Measurements from ENCODE around the gene ZNF514. TPM values are rescaled to one million over a fixed set of nuclear protein-coding genes. Genes with fewer than 3 reads are reported as not detected.
"Not testable (repeated sequence)": the region's sequence is repeated elsewhere in the genome, so short reads cannot be mapped to it uniquely, and the experiment has no call there.

The ZNF514 gene
- total and polyA plus RNA-seq, 4 donors: 5.0 to 38.4 (median 12.9) TPM

DNA sequence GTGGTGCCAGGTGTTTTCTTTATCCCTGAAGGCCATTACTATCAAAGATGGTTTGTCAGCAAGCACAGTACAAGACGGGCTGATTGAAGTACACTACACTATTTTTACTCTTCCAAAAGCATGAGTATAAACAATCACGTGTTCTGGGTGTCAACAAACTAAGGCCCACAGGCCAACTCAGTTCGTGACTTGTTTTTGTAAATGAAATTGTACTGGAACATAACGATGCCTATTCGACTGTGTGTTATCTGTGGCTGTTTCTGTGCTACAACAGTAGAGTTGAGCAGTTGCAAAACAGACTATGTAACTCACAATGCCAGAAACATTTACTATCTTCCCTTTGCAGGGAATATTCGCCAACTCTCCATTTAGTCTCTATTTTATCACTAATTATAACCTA, 50.4 kb downstream of the ZNF514 start:
- ATAC-seq (ENCODE audit: insufficient read depth, low FRiP score) (no peak), DNase-seq (no peak)
- WGBS, 2 donors: 82 to 91% methylated on average over 6 of the region's 6 CpGs
- no peak for TF ChIP-seq CTCF (IDR thresholded peaks at IDR 0.05; ENCODE audit: control extremely low read depth, extremely low read depth)
- H3K9ac ChIP-seq (ENCODE audit: insufficient read depth in 1 of 2, low read length in 2 of 2): no peak overlapping the region
- H3K27ac ChIP-seq (ENCODE audit: low read depth in 1 of 2, low read length in 1 of 2): no peak overlapping the region
- H3K4me3 ChIP-seq: no peak overlapping the region
- peaks cover 27 to 46% (median 37%) of the 10 kb centered on the region in 4 donors for H3K36me3 ChIP-seq (ENCODE audit: control insufficient read depth in 4 of 4, insufficient read depth in 4 of 4, low read length in 4 of 4)
- no peaks in the 10 kb centered on the region for H3K9me3 ChIP-seq (ENCODE audit: control insufficient read depth in 4 of 4, insufficient read depth in 3 of 4, low read length in 3 of 4)
- no peaks in the 10 kb centered on the region for H3K4me1 ChIP-seq (ENCODE audit: control insufficient read depth in 5 of 5, insufficient read depth in 5 of 5, low read length in 5 of 5)
- H3K27me3 ChIP-seq (ENCODE audit: control insufficient read depth in 3 of 3, insufficient read depth in 3 of 3, low read length in 2 of 3): no peaks in the 10 kb centered on the region

DNA sequence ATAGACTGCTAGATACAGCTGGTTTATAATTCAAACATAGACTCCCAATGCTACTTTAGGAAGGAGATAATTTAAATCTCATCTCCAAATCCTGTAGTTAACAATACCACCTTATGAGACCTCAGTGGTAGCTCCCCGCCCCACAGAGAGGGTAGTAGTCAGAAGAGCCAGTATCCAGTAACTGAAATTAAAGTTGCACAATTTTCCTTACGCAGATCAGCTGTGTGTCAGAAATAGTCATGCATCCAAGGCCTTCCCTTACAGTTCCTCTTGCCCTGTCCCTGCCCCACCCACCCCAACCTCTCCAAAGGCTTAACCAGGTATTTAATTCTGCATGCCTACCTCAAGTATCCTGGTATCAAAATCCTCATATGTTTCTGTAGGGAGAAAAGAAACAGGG, 53.6 kb downstream of the ZNF514 start:
- H3K4me1 ChIP-seq (ENCODE audit: control insufficient read depth in 5 of 5, insufficient read depth in 5 of 5, low read length in 5 of 5): no peaks in the 10 kb centered on the region
- no peak overlapping the region for H3K9ac ChIP-seq (ENCODE audit: insufficient read depth in 1 of 2, low read length in 2 of 2)
- H3K36me3 ChIP-seq (ENCODE audit: control insufficient read depth in 4 of 4, insufficient read depth in 4 of 4, low read length in 4 of 4): peaks cover 28 to 58% (median 42%) of the 10 kb centered on the region in 4 donors
- no peak for TF ChIP-seq CTCF (IDR thresholded peaks at IDR 0.05; ENCODE audit: control extremely low read depth, extremely low read depth)
- no peak overlapping the region for H3K27ac ChIP-seq (ENCODE audit: low read depth in 1 of 2, low read length in 1 of 2)
- ATAC-seq (ENCODE audit: insufficient read depth, low FRiP score) (no peak), DNase-seq (no peak)
- no peak overlapping the region for H3K4me3 ChIP-seq
- H3K27me3 ChIP-seq (ENCODE audit: control insufficient read depth in 3 of 3, insufficient read depth in 3 of 3, low read length in 2 of 3): no peaks in the 10 kb centered on the region
- no peaks in the 10 kb centered on the region for H3K9me3 ChIP-seq (ENCODE audit: control insufficient read depth in 4 of 4, insufficient read depth in 3 of 4, low read length in 3 of 4)
- 50 to 76% methylated on average over 2 of the region's 2 CpGs for WGBS, 2 donors

GRCh38 chr2:95104606-95105005, 55.0 kb downstream of the ZNF514 start:
- Histone ChIP-seq H3K36me3 (ENCODE audit: control insufficient read depth in 4 of 4, insufficient read depth in 4 of 4, low read length in 4 of 4) (peaks cover 35 to 62% (median 41%) of the 10 kb centered on the region in 4 donors), H3K27me3 (ENCODE audit: control insufficient read depth in 3 of 3, insufficient read depth in 3 of 3, low read length in 2 of 3) (no peaks in the 10 kb centered on the region), H3K4me3 (no peak overlapping the region), H3K9ac (ENCODE audit: insufficient read depth in 1 of 2, low read length in 2 of 2) (no peak overlapping the region), H3K9me3 (ENCODE audit: control insufficient read depth in 4 of 4, insufficient read depth in 3 of 4, low read length in 3 of 4) (no peaks in the 10 kb centered on the region), H3K4me1 (ENCODE audit: control insufficient read depth in 5 of 5, insufficient read depth in 5 of 5, low read length in 5 of 5) (no peaks in the 10 kb centered on the region), H3K27ac (ENCODE audit: low read depth in 1 of 2, low read length in 1 of 2) (no peak overlapping the region)
- DNase-seq: no peak
- no peak for ATAC-seq (ENCODE audit: insufficient read depth, low FRiP score)
- WGBS, 2 donors: 95 to 96% methylated on average over 8 of the region's 8 CpGs
- no peak for TF ChIP-seq CTCF (IDR thresholded peaks at IDR 0.05; ENCODE audit: control extremely low read depth, extremely low read depth)

DNA sequence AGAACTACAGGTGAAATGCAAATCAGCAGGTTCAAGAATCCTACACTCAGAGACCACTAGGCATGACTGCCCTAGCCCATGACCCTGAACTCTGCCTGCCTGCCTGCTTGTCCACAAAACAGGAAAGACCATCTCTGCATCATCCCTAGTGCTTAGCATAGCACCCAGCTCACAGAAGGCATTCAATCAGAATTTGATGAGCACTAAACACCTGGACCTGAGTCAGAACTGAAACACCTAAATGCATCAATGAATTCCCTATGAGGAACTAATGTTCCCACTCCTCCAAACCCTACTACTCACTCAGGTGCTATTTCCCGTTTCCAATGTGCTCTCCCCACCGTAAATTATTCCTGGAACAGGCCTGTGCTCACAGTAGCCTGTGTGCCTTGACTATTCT, 59.7 kb downstream of the ZNF514 start:
- 94 to 96% methylated on average over 2 of the region's 2 CpGs for WGBS, 2 donors
- H3K36me3 ChIP-seq (ENCODE audit: control insufficient read depth in 4 of 4, insufficient read depth in 4 of 4, low read length in 4 of 4): peaks cover 18 to 31% (median 21%) of the 10 kb centered on the region in 4 donors

DNA sequence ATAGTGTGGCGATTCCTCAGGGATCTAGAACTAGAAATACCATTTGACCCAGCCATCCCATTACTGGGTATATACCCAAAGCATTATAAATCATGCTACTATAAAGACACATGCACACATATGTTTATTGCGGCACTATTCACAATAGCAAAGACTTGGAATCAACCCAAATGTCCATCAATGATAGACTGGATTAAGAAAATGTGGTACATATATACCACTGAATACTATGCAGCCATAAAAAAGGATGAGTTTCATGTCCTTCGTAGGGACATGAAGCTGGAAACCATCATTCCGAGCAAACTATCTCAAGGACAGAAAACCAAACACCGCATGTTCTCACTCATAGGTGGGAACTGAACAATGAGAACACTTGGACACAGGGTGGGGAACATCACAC, 61.4 kb downstream of the ZNF514 start:
- ATAC-seq (ENCODE audit: insufficient read depth, low FRiP score); DNase-seq; H3K4me1 ChIP-seq (ENCODE audit: control insufficient read depth in 5 of 5, insufficient read depth in 5 of 5, low read length in 5 of 5); H3K9ac ChIP-seq (ENCODE audit: insufficient read depth in 1 of 2, low read length in 2 of 2); H3K27me3 ChIP-seq (ENCODE audit: control insufficient read depth in 3 of 3, insufficient read depth in 3 of 3, low read length in 2 of 3); H3K4me3 ChIP-seq; H3K9me3 ChIP-seq (ENCODE audit: control insufficient read depth in 4 of 4, insufficient read depth in 3 of 4, low read length in 3 of 4); H3K27ac ChIP-seq (ENCODE audit: low read depth in 1 of 2, low read length in 1 of 2): not testable (repeated sequence)
- WGBS, 2 donors: 96 to 98% methylated on average over 5 of the region's 5 CpGs
- peaks cover 14 to 24% (median 19%) of the 10 kb centered on the region in 4 donors for H3K36me3 ChIP-seq (ENCODE audit: control insufficient read depth in 4 of 4, insufficient read depth in 4 of 4, low read length in 4 of 4)

More for the DNA sequence above, 59.7 kb downstream of the ZNF514 start:
- H3K27me3 ChIP-seq (ENCODE audit: control insufficient read depth in 3 of 3, insufficient read depth in 3 of 3, low read length in 2 of 3): no peaks in the 10 kb centered on the region
- no peaks in the 10 kb centered on the region for H3K9me3 ChIP-seq (ENCODE audit: control insufficient read depth in 4 of 4, insufficient read depth in 3 of 4, low read length in 3 of 4)
- ATAC-seq (ENCODE audit: insufficient read depth, low FRiP score) (no peak), DNase-seq (no peak)
- H3K27ac ChIP-seq (ENCODE audit: low read depth in 1 of 2, low read length in 1 of 2): no peak overlapping the region
- TF ChIP-seq CTCF (IDR thresholded peaks at IDR 0.05; ENCODE audit: control extremely low read depth, extremely low read depth): no peak
- no peaks in the 10 kb centered on the region for H3K4me1 ChIP-seq (ENCODE audit: control insufficient read depth in 5 of 5, insufficient read depth in 5 of 5, low read length in 5 of 5)
- no peak overlapping the region for H3K4me3 ChIP-seq
- no peak overlapping the region for H3K9ac ChIP-seq (ENCODE audit: insufficient read depth in 1 of 2, low read length in 2 of 2)

All from lung (tissue), 12 donors.